Omental fat pad (tissue), 4 donors: ENCODE data around the gene CALY. TPM values are rescaled to one million over a fixed set of nuclear protein-coding genes. Genes with fewer than 3 reads are reported as not detected.
A peak's percentile ranks its signal among the peaks of the same experiment; 100 is the strongest.
"Not testable (repeated sequence)": the region's sequence is repeated elsewhere in the genome, so short reads cannot be mapped to it uniquely, and the experiment has no call there.

ENCODE experiments used
- ATAC-seq: fragments of 150-250 bp; one replicate; pipeline ENCODE4 v1.9.1; 2016; ENCODE audit warnings: mild to moderate bottlenecking, moderate library complexity; ENCODE audit not compliant: low FRiP score
- DNase-seq: peaks from one replicate; pipeline ENCODE4 v3.0.0-alpha.2; 2019; ENCODE audit warnings: low spot score
- CTCF ChIP-seq, 3 donors: fragments of 450-650 bp; IDR thresholded peaks; one replicate each; pipeline ENCODE4 v1.5.1; 2016 to 2017; ENCODE audit warnings: antibody characterized with exemption in 3 of 3, mild to moderate bottlenecking in 3 of 3, moderate library complexity in 2 of 3
- total RNA-seq, 4 donors: library from RNA; depleted of rRNA; stranded (reverse); fragments of >200 nt; gene quantifications; one replicate each; pipeline ENCODE4 v1.1.0, GENCODE V29; 2016

Gene CALY
- total RNA-seq, 4 donors from 2014 or later, result not detected

- no peak for DNase-seq
- no peak for TF ChIP-seq CTCF (IDR thresholded peaks at IDR 0.05)
- ATAC-seq, result no peak
Measured at GRCh38 chr10:133324198-133324792, 12.4 kb downstream of the CALY start.

GRCh38 chr10:133322064-133322709 is 14.5 kb downstream of the CALY start:
- not testable (repeated sequence) for DNase-seq, ATAC-seq

GRCh38 chr10:133320852-133321422 is 15.8 kb downstream of the CALY start:
- not testable (repeated sequence) for ATAC-seq, DNase-seq

DNA sequence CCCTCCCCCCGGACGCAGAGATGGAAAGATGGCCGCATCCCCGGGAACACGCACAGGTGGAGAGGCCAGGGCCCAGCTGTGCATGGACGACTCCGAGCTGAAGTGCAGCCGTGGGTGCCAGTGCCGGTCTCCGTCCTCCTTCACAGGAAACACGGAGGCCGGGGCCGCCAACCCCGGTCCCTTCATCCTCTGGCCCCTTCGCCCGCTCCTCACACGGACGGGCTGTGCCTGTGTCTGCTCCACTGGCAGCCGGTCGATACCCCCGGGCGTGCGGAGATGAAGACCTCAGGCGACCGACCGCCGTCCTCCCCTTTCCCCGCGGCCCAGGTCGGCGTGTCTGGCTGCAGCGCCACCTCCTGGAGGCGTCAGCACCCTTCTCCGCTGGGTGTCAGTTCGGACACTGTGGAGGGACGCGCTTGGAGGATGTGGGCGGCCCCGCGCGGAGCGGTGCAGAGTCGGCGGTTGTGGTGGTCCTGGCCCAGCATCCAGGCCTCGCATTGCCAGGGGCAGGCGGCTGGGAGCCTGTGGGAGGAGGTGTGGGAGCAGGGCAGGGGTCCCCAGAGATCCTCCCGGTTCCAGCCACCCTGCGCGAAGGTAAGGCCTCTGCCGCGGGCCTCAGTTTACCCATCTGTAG is 18.1 kb downstream of the CALY start:
- no peak for DNase-seq
- TF ChIP-seq CTCF (IDR thresholded peaks at IDR 0.05), result no peak
- ATAC-seq, result peak; percentile 85

DNA sequence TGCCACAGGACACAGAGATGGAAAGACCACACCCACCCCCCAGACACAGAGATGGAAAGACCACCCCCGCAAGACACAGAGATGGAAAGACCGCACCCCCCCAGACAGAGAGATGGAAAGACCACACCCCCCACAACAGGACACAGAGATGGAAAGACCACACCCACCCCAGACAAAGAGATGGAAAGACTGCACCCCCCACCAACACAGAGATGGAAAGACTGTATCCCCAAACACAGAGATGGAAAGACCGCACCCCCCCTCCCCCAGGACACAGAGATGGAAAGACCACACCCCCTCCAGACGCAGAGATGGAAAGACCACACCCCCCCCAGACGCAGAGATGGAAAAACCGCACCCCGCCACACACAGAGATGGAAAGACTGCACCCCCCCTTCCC is 20.0 kb downstream of the CALY start:
- TF ChIP-seq CTCF (IDR thresholded peaks at IDR 0.05), result no peak
- no peak for ATAC-seq
- no peak for DNase-seq

- TF ChIP-seq CTCF (IDR thresholded peaks at IDR 0.05), result no peak
- DNase-seq, result no peak
- ATAC-seq, result no peak
Measured at GRCh38 chr10:133316266-133316665, 20.4 kb downstream of the CALY start.

GRCh38 chr10:133315847-133316246 is 20.8 kb downstream of the CALY start:
- TF ChIP-seq CTCF (IDR thresholded peaks at IDR 0.05), result no peak
- no peak for ATAC-seq
- no peak for DNase-seq

GRCh38 chr10:133314911-133315310 is 21.8 kb downstream of the CALY start:
- TF ChIP-seq CTCF (IDR thresholded peaks at IDR 0.05), result no peak
- no peak for DNase-seq
- no peak for ATAC-seq
